HL-60 (cell line): ENCODE results near the gene ZACN.

ENCODE experiments used
- TF ChIP-seq, protein P1 (sequence below): IDR thresholded peaks from one replicate; pipeline ENCODE4 v1.5.1; 2011; ENCODE audit warnings: low read length, control low read depth, inconsistent platforms; ENCODE audit not compliant: insufficient read depth
- TF ChIP-seq, protein P2 (sequence below): IDR thresholded peaks from 2 replicates; pipeline ENCODE4 v1.6.1; 2012; ENCODE audit warnings: low read depth; ENCODE audit not compliant: insufficient replicate concordance

DNA sequence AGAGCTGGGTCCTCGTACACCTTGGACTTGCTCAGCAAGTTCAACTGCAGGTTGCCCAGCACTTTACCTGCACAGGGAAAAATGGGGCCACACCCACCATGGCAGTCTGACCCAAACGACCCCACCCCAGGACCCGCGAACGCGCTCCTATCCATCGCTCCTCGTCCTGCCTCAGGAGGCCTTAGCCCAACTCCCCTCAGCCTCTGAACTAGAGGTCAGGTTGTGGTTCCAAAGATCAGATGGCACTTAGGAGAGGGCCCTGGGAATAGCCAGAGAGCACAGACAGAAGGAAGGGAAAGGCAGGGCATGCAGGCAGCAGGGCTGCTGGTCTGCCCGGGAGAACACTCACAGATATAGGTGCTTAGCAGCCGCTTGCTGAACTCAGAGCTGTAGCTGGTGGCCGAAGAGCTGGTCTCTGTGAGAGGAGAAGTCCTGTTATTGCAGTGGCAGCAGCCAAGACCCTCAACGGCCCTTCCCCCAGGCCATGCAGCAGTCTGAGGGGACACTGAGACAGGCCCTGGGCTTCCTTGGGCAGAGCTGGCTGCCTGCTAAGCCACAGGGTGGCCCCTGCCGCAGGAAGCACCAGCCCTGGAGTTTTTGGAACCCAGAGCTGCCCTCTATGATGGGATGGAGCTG is 6.9 kb downstream of the ZACN start:
- TF ChIP-seq, protein P1, sequence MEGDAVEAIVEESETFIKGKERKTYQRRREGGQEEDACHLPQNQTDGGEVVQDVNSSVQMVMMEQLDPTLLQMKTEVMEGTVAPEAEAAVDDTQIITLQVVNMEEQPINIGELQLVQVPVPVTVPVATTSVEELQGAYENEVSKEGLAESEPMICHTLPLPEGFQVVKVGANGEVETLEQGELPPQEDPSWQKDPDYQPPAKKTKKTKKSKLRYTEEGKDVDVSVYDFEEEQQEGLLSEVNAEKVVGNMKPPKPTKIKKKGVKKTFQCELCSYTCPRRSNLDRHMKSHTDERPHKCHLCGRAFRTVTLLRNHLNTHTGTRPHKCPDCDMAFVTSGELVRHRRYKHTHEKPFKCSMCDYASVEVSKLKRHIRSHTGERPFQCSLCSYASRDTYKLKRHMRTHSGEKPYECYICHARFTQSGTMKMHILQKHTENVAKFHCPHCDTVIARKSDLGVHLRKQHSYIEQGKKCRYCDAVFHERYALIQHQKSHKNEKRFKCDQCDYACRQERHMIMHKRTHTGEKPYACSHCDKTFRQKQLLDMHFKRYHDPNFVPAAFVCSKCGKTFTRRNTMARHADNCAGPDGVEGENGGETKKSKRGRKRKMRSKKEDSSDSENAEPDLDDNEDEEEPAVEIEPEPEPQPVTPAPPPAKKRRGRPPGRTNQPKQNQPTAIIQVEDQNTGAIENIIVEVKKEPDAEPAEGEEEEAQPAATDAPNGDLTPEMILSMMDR = no peak
- TF ChIP-seq, protein P2, sequence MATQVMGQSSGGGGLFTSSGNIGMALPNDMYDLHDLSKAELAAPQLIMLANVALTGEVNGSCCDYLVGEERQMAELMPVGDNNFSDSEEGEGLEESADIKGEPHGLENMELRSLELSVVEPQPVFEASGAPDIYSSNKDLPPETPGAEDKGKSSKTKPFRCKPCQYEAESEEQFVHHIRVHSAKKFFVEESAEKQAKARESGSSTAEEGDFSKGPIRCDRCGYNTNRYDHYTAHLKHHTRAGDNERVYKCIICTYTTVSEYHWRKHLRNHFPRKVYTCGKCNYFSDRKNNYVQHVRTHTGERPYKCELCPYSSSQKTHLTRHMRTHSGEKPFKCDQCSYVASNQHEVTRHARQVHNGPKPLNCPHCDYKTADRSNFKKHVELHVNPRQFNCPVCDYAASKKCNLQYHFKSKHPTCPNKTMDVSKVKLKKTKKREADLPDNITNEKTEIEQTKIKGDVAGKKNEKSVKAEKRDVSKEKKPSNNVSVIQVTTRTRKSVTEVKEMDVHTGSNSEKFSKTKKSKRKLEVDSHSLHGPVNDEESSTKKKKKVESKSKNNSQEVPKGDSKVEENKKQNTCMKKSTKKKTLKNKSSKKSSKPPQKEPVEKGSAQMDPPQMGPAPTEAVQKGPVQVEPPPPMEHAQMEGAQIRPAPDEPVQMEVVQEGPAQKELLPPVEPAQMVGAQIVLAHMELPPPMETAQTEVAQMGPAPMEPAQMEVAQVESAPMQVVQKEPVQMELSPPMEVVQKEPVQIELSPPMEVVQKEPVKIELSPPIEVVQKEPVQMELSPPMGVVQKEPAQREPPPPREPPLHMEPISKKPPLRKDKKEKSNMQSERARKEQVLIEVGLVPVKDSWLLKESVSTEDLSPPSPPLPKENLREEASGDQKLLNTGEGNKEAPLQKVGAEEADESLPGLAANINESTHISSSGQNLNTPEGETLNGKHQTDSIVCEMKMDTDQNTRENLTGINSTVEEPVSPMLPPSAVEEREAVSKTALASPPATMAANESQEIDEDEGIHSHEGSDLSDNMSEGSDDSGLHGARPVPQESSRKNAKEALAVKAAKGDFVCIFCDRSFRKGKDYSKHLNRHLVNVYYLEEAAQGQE = no peak
